ENCODE measurements around the gene SCAF8. TPM values are rescaled to one million over a fixed set of nuclear protein-coding genes. Genes with fewer than 3 reads are reported as not detected.

The SCAF8 gene
- total and polyA plus RNA-seq, 2 of the 8 experiments (the other 6 are each of a cell fraction or from before 2014, with no cell fraction given): 20.3 to 46.3 TPM

- POLR2A ChIA-PET (ENCODE audit: partially characterized antibody): interaction anchor here (0.7 kb wide), 1 partner anchor 41 kb away, joined by 5 read pairs; no protein-coding TSS in a partner anchor
- Histone ChIP-seq H3K79me1 (ENCODE audit: low read depth, low read length) (no peaks in the 10 kb centered on the region), H3K23me2 (ENCODE audit: low read depth, low read length) (no peaks in the 10 kb centered on the region), H2AFZ (ENCODE audit: low read length) (no peak overlapping the region), H3K79me2 (ENCODE audit: control insufficient read depth in 1 of 2, insufficient read depth in 2 of 2, low read length in 2 of 2) (no peaks in the 10 kb centered on the region), H4K20me1 (replicated peaks in 1 of 2; ENCODE audit: control insufficient read depth in 1 of 2, insufficient read depth in 2 of 2, low read length in 2 of 2) (no peaks in the 10 kb centered on the region), H3K14ac (ENCODE audit: insufficient read length) (no peak overlapping the region), H4K5ac (ENCODE audit: insufficient read length, low read depth, low read length) (no peak overlapping the region), H4K8ac (ENCODE audit: extremely low read depth, insufficient read depth, low read length) (no peak overlapping the region), H2BK20ac (ENCODE audit: low read length) (no peak overlapping the region), H2AK5ac (ENCODE audit: low read depth, low read length) (no peak overlapping the region), H3K56ac (replicated peaks; ENCODE audit: insufficient read length, low read depth, low read length) (no peak overlapping the region), H4K91ac (replicated peaks; ENCODE audit: insufficient read length, low read length) (no peak overlapping the region), H2BK120ac (replicated peaks; ENCODE audit: low read depth, low read length) (no peak overlapping the region), H3K27me3 (replicated peaks in 1 of 4; ENCODE audit: control insufficient read depth in 3 of 4, extremely low read depth in 1 of 4, insufficient read depth in 3 of 4, low read length in 3 of 4) (no peaks in the 10 kb centered on the region), H3K9ac (replicated peaks in 1 of 4; ENCODE audit: extremely low read depth in 1 of 4, low read depth in 3 of 4, low read length in 3 of 4) (no peak overlapping the region), H3K4ac (replicated peaks; ENCODE audit: insufficient read length, low read depth, low read length) (no peak overlapping the region), H3K18ac (ENCODE audit: extremely low read depth, low read length) (no peak overlapping the region), H3K4me1 (replicated peaks in 1 of 4; ENCODE audit: control insufficient read depth in 3 of 4, insufficient read depth in 4 of 4, low read length in 3 of 4) (no peaks in the 10 kb centered on the region), H3K4me3 (ENCODE audit: extremely low read depth in 1 of 4, insufficient read depth in 2 of 4, low read depth in 3 of 4, low read length in 4 of 4) (no peak overlapping the region), H3K36me3 (ENCODE audit: control insufficient read depth in 2 of 4, insufficient read depth in 4 of 4, low read length in 3 of 4) (no peaks in the 10 kb centered on the region), H3K4me2 (ENCODE audit: insufficient read depth in 1 of 2, low read depth in 2 of 2, low read length in 2 of 2) (no peak overlapping the region), H3K27ac (ENCODE audit: low read depth, low read length) (no peak overlapping the region), H2BK5ac (ENCODE audit: low read depth, low read length) (no peak overlapping the region), H3K23ac (ENCODE audit: insufficient read length) (no peak overlapping the region), H2BK15ac (ENCODE audit: low read length) (no peak overlapping the region), H2BK12ac (ENCODE audit: low read depth, low read length) (no peak overlapping the region), H3K9me3 (ENCODE audit: insufficient read depth in 2 of 2, low read depth in 1 of 2, low read length in 1 of 2) (peaks cover 0 to 6% of the 10 kb centered on the region in 2 experiments; a peak in 1 of 4 replicates)
- CTCF ChIA-PET (ENCODE audit: partially characterized antibody): interaction anchor here (0.6 to 0.7 kb wide), 2 partner anchors 98 to 214 kb away, joined by 3 read pairs; no protein-coding TSS in a partner anchor
- WGBS, 2 experiments (ENCODE audit: extremely low coverage in 1 of 2, insufficient coverage in 1 of 2, insufficient read length in 1 of 2, insufficient replicate concordance in 2 of 2, low coverage in 1 of 2, low lambda C conversion rate in 2 of 2, missing lambda C conversion rate in 1 of 2): 100% methylated on average over 1 of the region's 1 CpG; no CpG with 5 or more reads in 1 of the 2 experiments
- FAIRE-seq (no peak), DNase-seq (ENCODE audit: low read depth in 1 of 2, low spot score in 2 of 2) (no peak)
- TF ChIP-seq HDAC2 (IDR thresholded peaks at IDR 0.05; ENCODE audit: borderline replicate concordance in 1 of 2, low read depth in 2 of 2, low read length in 2 of 2) (no peak), JUN (IDR thresholded peaks at IDR 0.05; ENCODE audit: low read depth, low read length) (no peak), ATF3 (IDR thresholded peaks at IDR 0.05; ENCODE audit: insufficient read depth, low read depth, low read length) (no peak), GTF2F1 (IDR thresholded peaks at IDR 0.05; ENCODE audit: borderline replicate concordance, low read depth, low read length) (no peak), RNF2 (IDR thresholded peaks at IDR 0.05; ENCODE audit: borderline replicate concordance, low read depth, low read length, missing control alignments, poor library complexity, severe bottlenecking) (no peak), POU5F1 (IDR thresholded peaks at IDR 0.05; ENCODE audit: low read depth, low read length) (no peak), SIX5 (IDR thresholded peaks at IDR 0.05; ENCODE audit: low read depth, low read length) (no peak), TBP (IDR thresholded peaks at IDR 0.05; ENCODE audit: low read depth, low read length) (no peak), BRCA1 (IDR thresholded peaks at IDR 0.05; ENCODE audit: low read depth, low read length) (no peak), MAFK (IDR thresholded peaks at IDR 0.05; ENCODE audit: low read depth, low read length) (no peak), RXRA (IDR thresholded peaks at IDR 0.05; ENCODE audit: insufficient read depth, low read depth, low read length) (no peak), POLR2AphosphoS5 (IDR thresholded peaks at IDR 0.05; ENCODE audit: low read depth, low read length) (no peak), SAP30 (IDR thresholded peaks at IDR 0.05; ENCODE audit: insufficient read depth, insufficient replicate concordance, low read length) (no peak)
Observed at GRCh38 chr6:154715446-154715845, 17.8 kb upstream of the SCAF8 start.
